ENCODE data around the gene ACP5. TPM values are rescaled to one million over a fixed set of nuclear protein-coding genes. Genes with fewer than 3 reads are reported as not detected.

The ACP5 gene
- total and polyA plus RNA-seq, 2 of the 8 experiments (the other 6 are each of a cell fraction or from before 2014, with no cell fraction given): 9.0 to 14.3 TPM

GRCh38 chr19:11555246-11555645 is 22.2 kb downstream of the ACP5 start:
- H3K9ac ChIP-seq (replicated peaks in 1 of 4; ENCODE audit: extremely low read depth in 1 of 4, low read depth in 3 of 4, low read length in 3 of 4): no peak overlapping the region
- H3K18ac ChIP-seq (ENCODE audit: extremely low read depth, low read length): no peak overlapping the region
- peaks cover 14% of the 10 kb centered on the region for H3K79me1 ChIP-seq (ENCODE audit: low read depth, low read length)
- H2AFZ ChIP-seq (ENCODE audit: low read length): no peak overlapping the region
- no peak overlapping the region for H2BK15ac ChIP-seq (ENCODE audit: low read length)
- H2AK5ac ChIP-seq (ENCODE audit: low read depth, low read length): no peak overlapping the region
- H3K23ac ChIP-seq (ENCODE audit: insufficient read length): no peak overlapping the region
- H2BK5ac ChIP-seq (ENCODE audit: low read depth, low read length): no peak overlapping the region
- ChIA-PET CTCF (ENCODE audit: partially characterized antibody) (interaction anchor here (0.8 to 1.4 kb wide), 2 partner anchors 19 to 209 kb away, joined by 4 to 8 read pairs; partner anchors contain the start of gene TMEM205), POLR2A (ENCODE audit: partially characterized antibody) (interaction anchor here (0.7 kb wide), 1 partner anchor 22 kb away, joined by 3 read pairs; the partner anchor contains the start of gene ACP5)
- H4K20me1 ChIP-seq (replicated peaks in 1 of 2; ENCODE audit: control insufficient read depth in 1 of 2, insufficient read depth in 2 of 2, low read length in 2 of 2): peaks cover 2 to 25% of the 10 kb centered on the region in 2 experiments
- peaks cover 0 to 8% (median 0%) of the 10 kb centered on the region in 4 experiments; a peak in 4 of 7 replicates for H3K4me1 ChIP-seq (replicated peaks in 1 of 4; ENCODE audit: control insufficient read depth in 3 of 4, insufficient read depth in 4 of 4, low read length in 3 of 4)
- peaks cover 4 to 33% of the 10 kb centered on the region in 2 experiments; a peak in 3 of 4 replicates for H3K79me2 ChIP-seq (ENCODE audit: control insufficient read depth in 1 of 2, insufficient read depth in 2 of 2, low read length in 2 of 2)
- H3K27ac ChIP-seq (ENCODE audit: low read depth, low read length): no peak overlapping the region
- no peak overlapping the region for H2BK12ac ChIP-seq (ENCODE audit: low read depth, low read length)
- H3K36me3 ChIP-seq (ENCODE audit: control insufficient read depth in 2 of 4, insufficient read depth in 4 of 4, low read length in 3 of 4): peaks cover 0 to 19% (median 12%) of the 10 kb centered on the region in 4 experiments; a peak in 5 of 8 replicates
- H2BK20ac ChIP-seq (ENCODE audit: low read length): no peak overlapping the region
- H3K14ac ChIP-seq (ENCODE audit: insufficient read length): no peak overlapping the region
- DNase-seq (ENCODE audit: low read depth in 1 of 2, low spot score in 2 of 2) (no peak), FAIRE-seq (no peak)
- no peak overlapping the region for H3K4me3 ChIP-seq (ENCODE audit: extremely low read depth in 1 of 4, insufficient read depth in 2 of 4, low read depth in 3 of 4, low read length in 4 of 4)
- H3K27me3 ChIP-seq (replicated peaks in 1 of 4; ENCODE audit: control insufficient read depth in 3 of 4, extremely low read depth in 1 of 4, insufficient read depth in 3 of 4, low read length in 3 of 4): no peaks in the 10 kb centered on the region
- H3K9me3 ChIP-seq (ENCODE audit: insufficient read depth in 2 of 2, low read depth in 1 of 2, low read length in 1 of 2): no peaks in the 10 kb centered on the region
- H2BK120ac ChIP-seq (replicated peaks; ENCODE audit: low read depth, low read length): no peak overlapping the region
- WGBS, 2 experiments (ENCODE audit: extremely low coverage in 1 of 2, insufficient coverage in 1 of 2, insufficient read length in 1 of 2, insufficient replicate concordance in 2 of 2, low coverage in 1 of 2, low lambda C conversion rate in 2 of 2, missing lambda C conversion rate in 1 of 2): 88% methylated on average over 6 of the region's 6 CpGs; no CpG with 5 or more reads in 1 of the 2 experiments
- no peak overlapping the region for H4K5ac ChIP-seq (ENCODE audit: insufficient read length, low read depth, low read length)
- no peak overlapping the region; the same call in 1 of the 2 replicates for H4K8ac ChIP-seq (ENCODE audit: extremely low read depth, insufficient read depth, low read length)
- peaks cover 7% of the 10 kb centered on the region; the same call in 1 of the 2 replicates for H3K23me2 ChIP-seq (ENCODE audit: low read depth, low read length)
- H3K4me2 ChIP-seq (ENCODE audit: insufficient read depth in 1 of 2, low read depth in 2 of 2, low read length in 2 of 2): no peak overlapping the region
- H3K56ac ChIP-seq (replicated peaks; ENCODE audit: insufficient read length, low read depth, low read length): no peak overlapping the region
- H3K4ac ChIP-seq (replicated peaks; ENCODE audit: insufficient read length, low read depth, low read length): no peak overlapping the region
- no peak overlapping the region for H4K91ac ChIP-seq (replicated peaks; ENCODE audit: insufficient read length, low read length)
- TF ChIP-seq, protein P1, sequence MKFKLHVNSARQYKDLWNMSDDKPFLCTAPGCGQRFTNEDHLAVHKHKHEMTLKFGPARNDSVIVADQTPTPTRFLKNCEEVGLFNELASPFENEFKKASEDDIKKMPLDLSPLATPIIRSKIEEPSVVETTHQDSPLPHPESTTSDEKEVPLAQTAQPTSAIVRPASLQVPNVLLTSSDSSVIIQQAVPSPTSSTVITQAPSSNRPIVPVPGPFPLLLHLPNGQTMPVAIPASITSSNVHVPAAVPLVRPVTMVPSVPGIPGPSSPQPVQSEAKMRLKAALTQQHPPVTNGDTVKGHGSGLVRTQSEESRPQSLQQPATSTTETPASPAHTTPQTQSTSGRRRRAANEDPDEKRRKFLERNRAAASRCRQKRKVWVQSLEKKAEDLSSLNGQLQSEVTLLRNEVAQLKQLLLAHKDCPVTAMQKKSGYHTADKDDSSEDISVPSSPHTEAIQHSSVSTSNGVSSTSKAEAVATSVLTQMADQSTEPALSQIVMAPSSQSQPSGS (IDR thresholded peaks at IDR 0.05; ENCODE audit: low read length): no peak
- TF ChIP-seq MAFK (IDR thresholded peaks at IDR 0.05; ENCODE audit: low read depth, low read length) (no peak), CREB1 (IDR thresholded peaks at IDR 0.05) (no peak), HDAC6 (IDR thresholded peaks at IDR 0.05; ENCODE audit: low read depth, low read length) (no peak), TAF1 (IDR thresholded peaks at IDR 0.05; ENCODE audit: low read depth, low read length) (no peak), CTBP2 (IDR thresholded peaks at IDR 0.05; ENCODE audit: borderline replicate concordance, insufficient read depth, insufficient read length, low read length) (no peak), BACH1 (IDR thresholded peaks at IDR 0.05; ENCODE audit: low read length) (no peak), NANOG (IDR thresholded peaks at IDR 0.05; ENCODE audit: insufficient read depth, low read depth, low read length, poor library complexity, severe bottlenecking) (no peak), SRF (IDR thresholded peaks at IDR 0.05; ENCODE audit: low read depth, low read length) (no peak), TCF12 (IDR thresholded peaks at IDR 0.05; ENCODE audit: low read depth, low read length) (no peak), GTF2F1 (IDR thresholded peaks at IDR 0.05; ENCODE audit: borderline replicate concordance, low read depth, low read length) (no peak), CHD2 (IDR thresholded peaks at IDR 0.05; ENCODE audit: low read length) (no peak), EP300 (IDR thresholded peaks at IDR 0.05; ENCODE audit: borderline replicate concordance in 1 of 2, low read depth in 2 of 2, low read length in 2 of 2) (no peak)

All from H1 (cell line).